GM21619 (cell line): ENCODE data around the gene CRABP1.
A peak's percentile ranks its signal among the peaks of the same experiment; 100 is the strongest.

Experiments
- ATAC-seq: cut with Tn5 transposase; IDR thresholded peaks from one replicate; pipeline ENCODE4 v1.9.1; 2021; ENCODE audit not compliant: unreplicated experiment

CRABP1 gene

DNA sequence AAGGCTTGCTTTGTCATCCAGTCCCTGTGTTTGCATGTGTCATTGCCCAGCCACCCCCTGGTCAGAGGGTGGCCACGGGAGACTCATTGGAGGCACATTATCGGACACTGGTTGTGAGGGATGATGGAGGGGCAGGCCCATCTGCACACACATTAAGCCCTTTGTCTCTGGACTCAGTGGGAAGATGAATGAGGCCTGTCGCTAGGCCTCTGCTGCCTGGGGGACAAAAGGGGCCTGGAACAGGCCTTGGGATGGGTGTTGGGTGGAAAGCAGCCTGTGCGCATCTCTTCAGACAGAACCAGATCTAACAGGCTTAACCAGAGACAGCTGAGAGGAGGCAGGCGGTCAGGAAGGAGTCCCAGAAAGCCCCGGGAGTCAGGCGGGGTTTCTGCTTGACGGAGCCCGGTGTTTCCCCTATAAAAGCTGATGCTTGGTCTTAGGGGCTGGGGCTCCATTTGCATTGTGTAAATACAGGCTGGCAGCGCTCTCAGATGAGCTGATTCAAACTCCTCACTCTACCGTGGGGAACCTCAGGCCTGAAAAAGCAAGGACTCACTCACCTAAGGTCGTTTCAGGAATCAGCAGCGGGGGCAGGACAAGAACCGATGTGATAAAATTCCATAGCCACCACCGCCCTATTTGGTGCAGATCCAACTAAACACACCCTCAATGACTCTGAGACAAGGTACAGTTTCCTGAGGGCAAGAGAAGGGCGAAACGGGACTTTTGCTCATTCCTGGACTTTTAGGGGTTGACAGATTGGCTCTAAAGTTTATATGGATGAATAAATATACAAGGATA lies 23.7 kb upstream of the CRABP1 start:
- peak; percentile 68 for ATAC-seq

GRCh38 chr15:78317145-78317836 lies 22.9 kb upstream of the CRABP1 start:
- ATAC-seq = no peak

- no peak for ATAC-seq
Measured at GRCh38 chr15:78319588-78319987, 20.6 kb upstream of the CRABP1 start.

DNA sequence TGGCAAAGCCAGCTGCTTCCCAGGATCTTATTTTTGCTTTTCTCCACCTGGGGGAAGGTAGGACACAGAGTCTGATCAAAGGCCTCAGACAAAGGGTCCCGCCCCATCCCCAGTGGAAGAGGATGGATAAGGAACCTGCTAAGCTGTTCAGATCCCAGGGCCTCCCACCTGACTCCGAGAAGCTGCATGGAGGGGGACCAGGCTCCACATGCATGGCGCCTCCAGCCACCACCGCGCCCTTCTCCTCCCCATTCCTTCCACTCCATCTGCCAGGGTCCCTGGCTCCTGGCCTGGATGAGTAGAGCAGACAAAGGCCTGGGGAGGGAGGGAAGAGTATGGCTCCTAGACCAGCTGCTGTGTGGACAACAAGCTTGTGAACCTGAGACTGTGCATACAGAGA lies 20.0 kb upstream of the CRABP1 start:
- ATAC-seq = no peak

DNA sequence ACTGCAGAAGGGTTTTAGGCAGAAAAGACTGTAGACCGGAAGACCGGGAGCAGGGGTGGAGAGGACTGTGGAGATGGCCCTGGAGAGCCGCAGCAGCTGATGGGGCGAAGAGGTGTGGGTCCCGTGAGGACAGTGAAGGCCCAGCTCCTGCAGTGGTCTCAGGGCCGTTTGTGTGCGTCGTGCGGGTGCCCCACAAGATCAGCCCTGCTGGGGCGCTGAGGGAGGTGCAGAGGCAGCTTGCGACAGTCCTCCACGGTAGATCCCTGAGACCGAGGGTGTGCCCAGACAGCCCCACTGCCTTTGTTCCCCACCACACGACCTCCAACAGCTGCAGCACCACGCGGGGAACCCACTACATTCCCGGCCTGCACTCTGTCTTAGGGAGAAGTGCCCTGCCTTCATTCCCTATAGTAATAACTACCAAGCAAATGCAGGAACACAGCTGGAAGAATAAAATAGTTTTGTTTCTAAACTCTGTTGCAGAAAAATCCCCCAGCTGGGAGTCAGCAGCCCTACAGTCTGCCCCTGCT lies 19.0 kb upstream of the CRABP1 start:
- no peak for ATAC-seq

GRCh38 chr15:78321786-78322185 lies 18.4 kb upstream of the CRABP1 start:
- ATAC-seq = no peak

- ATAC-seq = no peak
Measured at GRCh38 chr15:78322243-78322642, 17.9 kb upstream of the CRABP1 start.

DNA sequence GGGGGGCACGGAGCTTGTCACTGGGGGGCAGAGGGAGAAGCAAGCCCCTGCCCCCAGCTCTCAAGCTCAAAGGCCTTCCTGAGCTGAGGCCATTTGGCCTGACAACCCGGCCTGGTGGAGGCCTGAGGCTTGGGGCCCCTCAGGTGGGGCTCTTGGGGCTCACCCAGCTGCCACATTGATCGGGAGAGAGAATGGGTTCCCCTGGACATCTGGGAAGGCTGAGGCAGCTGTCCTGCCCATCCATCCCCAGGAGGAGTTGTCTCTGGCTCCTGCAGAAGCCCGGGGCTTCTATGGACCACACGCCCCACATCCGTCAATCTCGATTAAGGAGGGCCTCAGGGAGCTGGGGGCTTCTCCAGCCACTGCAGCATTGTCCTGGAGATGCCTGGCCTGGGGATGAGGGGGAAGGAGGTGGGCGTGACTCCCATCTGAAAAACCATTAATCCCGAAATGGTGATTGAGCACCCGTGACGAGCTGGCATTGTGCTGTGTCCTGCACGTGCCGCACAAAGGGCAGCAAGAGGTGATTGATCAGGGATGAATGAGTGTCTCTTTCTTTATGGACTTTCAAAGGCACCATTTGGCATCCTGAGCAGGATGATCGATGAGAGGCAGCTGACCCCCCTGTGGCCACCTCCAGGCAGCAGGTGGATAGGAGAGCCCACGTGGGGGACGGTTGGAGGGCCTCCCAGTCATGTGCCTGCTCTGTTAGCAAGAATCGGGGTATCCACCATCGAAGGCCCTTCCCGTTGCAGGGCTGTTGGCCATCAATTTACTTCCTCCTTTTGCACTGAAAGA lies 17.2 kb upstream of the CRABP1 start:
- no peak for ATAC-seq

DNA sequence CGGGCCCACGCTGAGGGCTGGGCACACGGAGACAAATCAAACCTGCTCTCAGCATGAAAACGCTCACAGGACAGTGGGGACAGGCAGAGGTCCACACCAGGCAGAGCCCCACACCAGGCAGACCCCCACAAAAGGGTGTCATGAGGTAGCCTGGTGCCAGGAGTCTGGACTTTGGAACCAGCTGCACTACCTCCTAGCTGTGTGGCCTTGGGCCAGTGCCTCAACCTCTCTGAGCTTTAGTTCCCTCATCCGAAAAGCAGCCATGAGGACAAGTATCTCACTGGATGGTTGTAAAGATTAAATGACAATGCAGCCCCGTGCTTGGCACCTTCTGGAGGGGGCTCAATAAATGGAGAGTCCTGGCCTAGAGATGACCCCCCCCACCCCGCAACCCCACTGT lies 16.5 kb upstream of the CRABP1 start:
- no peak for ATAC-seq

GRCh38 chr15:78324144-78324543 lies 16.0 kb upstream of the CRABP1 start:
- ATAC-seq = no peak

GRCh38 chr15:78325092-78325843 lies 14.9 kb upstream of the CRABP1 start:
- no peak for ATAC-seq

- no peak for ATAC-seq
Measured at GRCh38 chr15:78327466-78327865, 12.7 kb upstream of the CRABP1 start.

GRCh38 chr15:78329625-78330024 lies 10.5 kb upstream of the CRABP1 start:
- no peak for ATAC-seq

DNA sequence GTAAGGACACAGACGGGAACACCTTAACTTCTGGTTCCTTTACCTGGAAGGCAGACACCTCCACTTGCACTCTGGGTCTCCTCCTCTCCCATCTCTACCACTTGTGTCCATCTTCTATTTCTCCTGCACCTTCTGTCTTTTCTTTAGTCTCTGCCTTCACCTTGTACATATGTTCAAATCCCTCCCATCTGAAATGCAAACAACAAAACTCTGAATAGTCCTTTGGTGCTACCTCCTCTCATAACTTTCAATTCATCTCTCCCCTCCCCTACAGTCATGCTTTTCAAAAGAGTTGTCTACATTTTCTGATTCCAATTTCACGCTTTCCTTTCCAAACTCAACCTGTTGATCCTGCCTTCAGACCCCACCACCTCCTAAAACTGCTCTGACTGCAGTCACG lies 5.3 kb upstream of the CRABP1 start:
- ATAC-seq = no peak

DNA sequence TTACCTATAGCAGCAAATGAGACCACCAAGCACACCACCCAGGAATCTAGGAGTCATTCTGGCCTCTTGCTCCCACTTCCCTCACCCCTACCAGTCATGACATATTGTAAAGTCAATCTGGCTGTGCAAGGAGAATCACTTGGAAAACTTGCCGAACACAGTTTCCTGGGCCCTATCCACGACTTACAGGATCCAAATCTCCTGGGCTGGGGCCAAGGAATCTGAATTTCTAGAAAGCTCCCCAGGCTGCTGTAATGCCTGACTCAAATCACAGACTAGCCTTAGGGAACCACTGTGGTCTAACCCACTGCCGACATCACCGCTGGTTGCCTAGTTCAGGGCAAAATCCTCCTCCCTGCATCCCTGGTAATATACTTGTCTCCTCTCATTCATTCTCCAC lies 4.2 kb upstream of the CRABP1 start:
- no peak for ATAC-seq

- no peak for ATAC-seq
Measured at GRCh38 chr15:78338781-78339180, 1.4 kb upstream of the CRABP1 start.

GRCh38 chr15:78339559-78339958 lies 594 bp upstream of the CRABP1 start:
- no peak for ATAC-seq

GRCh38 chr15:78341057-78341987 lies 1.2 kb downstream of the CRABP1 start:
- no peak for ATAC-seq

GRCh38 chr15:78342021-78342420 lies 1.9 kb downstream of the CRABP1 start:
- ATAC-seq = no peak
